Endodermal cell (in vitro differentiated cells): ENCODE results near the gene CTDP1. TPM values are rescaled to one million over a fixed set of nuclear protein-coding genes. Genes with fewer than 3 reads are reported as not detected.

ENCODE experiments used
- DNase-seq: peaks from one replicate; pipeline ENCODE4 v3.0.0-alpha.2; 2017
- H3K27ac ChIP-seq: 2 replicates; pipeline ENCODE4 v1.5.1; 2013; ENCODE audit warnings: mild to moderate bottlenecking, low read depth, low read length, moderate library complexity
- H3K27me3 ChIP-seq: 2 replicates; pipeline ENCODE4 v1.6.1; 2013; ENCODE audit warnings: mild to moderate bottlenecking, low read length, moderate library complexity; ENCODE audit not compliant: insufficient read depth, control insufficient read depth, poor library complexity, severe bottlenecking
- H3K36me3 ChIP-seq: 2 replicates; pipeline ENCODE4 v1.7.0; 2013; ENCODE audit warnings: mild to moderate bottlenecking, low read length, moderate library complexity; ENCODE audit not compliant: control insufficient read depth, insufficient read depth
- H3K4me1 ChIP-seq: one replicate; pipeline ENCODE4 v1.7.0; 2013; ENCODE audit warnings: low read length; ENCODE audit not compliant: control insufficient read depth, insufficient read depth
- H3K4me3 ChIP-seq: 2 replicates; pipeline ENCODE4 v1.5.1; 2013; ENCODE audit warnings: mild to moderate bottlenecking, low read length, moderate library complexity
- H3K9ac ChIP-seq: 2 replicates; pipeline ENCODE4 v1.6.1; 2013; ENCODE audit warnings: mild to moderate bottlenecking, low read length, moderate library complexity; ENCODE audit not compliant: poor library complexity, severe bottlenecking; ENCODE audit errors: extremely low read depth
- H3K9me3 ChIP-seq: 2 replicates; pipeline ENCODE4 v1.6.1; 2013; ENCODE audit warnings: mild to moderate bottlenecking, low read length, moderate library complexity; ENCODE audit not compliant: control insufficient read depth
- H3K27ac Mint-ChIP-seq: 2 replicates; pipeline ENCODE4 v1.8.0; 2020; ENCODE audit warnings: mixed read lengths
- H3K27me3 Mint-ChIP-seq: 2 replicates; pipeline ENCODE4 v1.8.0; 2021; ENCODE audit warnings: mild to moderate bottlenecking, mixed read lengths; ENCODE audit not compliant: insufficient read depth
- H3K36me3 Mint-ChIP-seq: 2 replicates; pipeline ENCODE4 v1.8.0; 2020; ENCODE audit warnings: low read depth, mixed read lengths
- H3K4me1 Mint-ChIP-seq: 2 replicates; pipeline ENCODE4 v1.8.0; 2020; ENCODE audit warnings: mixed read lengths
- H3K4me3 Mint-ChIP-seq: 2 replicates; pipeline ENCODE4 v1.8.0; 2020; ENCODE audit warnings: mild to moderate bottlenecking, moderate library complexity, mixed read lengths
- H3K9me3 Mint-ChIP-seq: 2 replicates; pipeline ENCODE4 v1.8.0; 2020; ENCODE audit warnings: mild to moderate bottlenecking, mixed read lengths
- WGBS, 2 experiments: methylation state at CpG; one replicate each; pipeline versions ENCODE4 v1.1.5 to v1.1.7; 2013; ENCODE audit warnings: missing lambda C conversion rate in 2 of 2, mixed read lengths in 1 of 2; ENCODE audit not compliant: insufficient coverage in 1 of 2, insufficient read length in 1 of 2; 5-methylcytosine and 5-hydroxymethylcytosine counted together
- total RNA-seq, 2 donors: library from RNA; stranded (reverse); fragmentation: NEBNext Ultra II Directional in 1 of 2; extraction: Animal tissue kit (Norgen Biotek cat#: 25700) in 1 of 2; gene quantifications; 2 replicates in 1 of 2; 3 replicates in 1 of 2; pipeline ENCODE4 v1.2.1, GENCODE V29; 2021
- TF ChIP-seq, protein P1 (sequence below): fragments of 200-600 bp; sonication (generic); conservative IDR thresholded peaks from 2 replicates; pipeline ENCODE4 v1.5.0; 2021; ENCODE audit warnings: antibody characterized with exemption, mild to moderate bottlenecking

CTDP1 gene
- total RNA-seq, 2 donors from 2014 or later, result 29.8 to 35.6 TPM

DNA sequence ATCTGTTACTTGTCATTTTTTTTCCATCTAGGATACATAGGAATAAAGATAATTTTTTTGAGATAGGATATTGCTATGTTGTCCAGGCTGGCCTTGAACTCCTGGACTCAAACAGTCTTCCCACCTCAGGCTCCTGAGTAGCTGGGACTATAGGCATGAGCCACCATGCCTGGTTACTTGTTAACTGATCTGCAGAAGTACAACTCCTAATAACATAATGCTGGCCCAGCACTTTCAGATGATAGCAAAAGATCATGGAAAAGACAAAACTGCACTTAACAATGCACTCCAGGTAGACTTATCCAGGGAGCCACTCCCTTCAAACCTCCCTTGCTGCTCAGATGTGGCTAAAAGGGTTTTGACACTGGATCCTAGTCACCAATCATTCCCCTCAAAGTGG lies 11.4 kb upstream of the CTDP1 start:
- Mint-ChIP-seq H3K27ac (no peak overlapping the region), H3K9me3 (peaks cover 4% of the 10 kb centered on the region), H3K36me3 (no peaks in the 10 kb centered on the region), H3K4me1 (no peaks in the 10 kb centered on the region), H3K27me3 (peaks cover 1% of the 10 kb centered on the region), H3K4me3 (no peak overlapping the region)
- Histone ChIP-seq H3K4me3 (no peak overlapping the region), H3K27me3 (no peaks in the 10 kb centered on the region), H3K27ac (no peak overlapping the region), H3K9ac (no peak overlapping the region), H3K9me3 (no peaks in the 10 kb centered on the region), H3K36me3 (no peaks in the 10 kb centered on the region), H3K4me1 (no peaks in the 10 kb centered on the region)
- TF ChIP-seq, protein P1, sequence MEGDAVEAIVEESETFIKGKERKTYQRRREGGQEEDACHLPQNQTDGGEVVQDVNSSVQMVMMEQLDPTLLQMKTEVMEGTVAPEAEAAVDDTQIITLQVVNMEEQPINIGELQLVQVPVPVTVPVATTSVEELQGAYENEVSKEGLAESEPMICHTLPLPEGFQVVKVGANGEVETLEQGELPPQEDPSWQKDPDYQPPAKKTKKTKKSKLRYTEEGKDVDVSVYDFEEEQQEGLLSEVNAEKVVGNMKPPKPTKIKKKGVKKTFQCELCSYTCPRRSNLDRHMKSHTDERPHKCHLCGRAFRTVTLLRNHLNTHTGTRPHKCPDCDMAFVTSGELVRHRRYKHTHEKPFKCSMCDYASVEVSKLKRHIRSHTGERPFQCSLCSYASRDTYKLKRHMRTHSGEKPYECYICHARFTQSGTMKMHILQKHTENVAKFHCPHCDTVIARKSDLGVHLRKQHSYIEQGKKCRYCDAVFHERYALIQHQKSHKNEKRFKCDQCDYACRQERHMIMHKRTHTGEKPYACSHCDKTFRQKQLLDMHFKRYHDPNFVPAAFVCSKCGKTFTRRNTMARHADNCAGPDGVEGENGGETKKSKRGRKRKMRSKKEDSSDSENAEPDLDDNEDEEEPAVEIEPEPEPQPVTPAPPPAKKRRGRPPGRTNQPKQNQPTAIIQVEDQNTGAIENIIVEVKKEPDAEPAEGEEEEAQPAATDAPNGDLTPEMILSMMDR, result no peak
- DNase-seq, result no peak

DNA sequence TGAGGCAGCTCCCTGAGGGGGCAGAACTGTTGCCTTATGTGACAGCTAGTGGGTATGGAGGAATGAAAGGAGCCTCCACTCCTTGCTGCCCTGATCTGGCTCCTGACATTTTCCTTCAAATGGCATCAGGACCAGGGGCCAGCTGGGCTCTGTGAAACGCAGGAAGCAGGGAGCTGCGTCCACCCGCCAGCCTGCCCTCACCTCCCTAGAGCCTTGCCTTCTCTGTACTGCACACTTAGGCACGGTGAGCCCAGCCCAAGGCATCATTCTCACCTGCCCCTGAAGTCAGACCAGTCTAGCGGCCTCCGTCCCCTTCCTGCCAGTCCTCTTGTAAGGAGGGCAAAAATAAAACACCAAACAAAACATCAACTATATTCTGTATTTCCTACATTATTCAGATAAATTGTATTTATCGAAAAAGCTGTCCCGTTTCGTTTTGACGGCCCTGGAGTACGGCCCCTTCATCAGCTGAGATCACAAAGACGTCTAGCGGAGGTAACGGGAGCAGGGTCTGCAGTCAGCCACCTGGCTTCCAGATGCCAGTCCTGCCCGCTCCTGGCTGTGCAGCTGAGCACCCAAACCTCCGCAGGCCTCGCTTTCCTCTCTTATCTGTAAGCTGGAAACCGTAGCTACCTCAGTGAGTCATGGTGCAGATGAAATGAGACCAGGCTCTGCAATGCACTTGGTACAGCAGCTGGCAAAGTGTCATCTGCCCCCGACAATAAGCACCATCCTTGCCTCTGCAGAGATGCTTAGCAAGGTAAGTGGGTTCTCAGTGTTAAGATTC lies 6.9 kb upstream of the CTDP1 start:
- Histone ChIP-seq H3K9me3 (no peaks in the 10 kb centered on the region), H3K9ac (no peak overlapping the region), H3K4me3 (no peak overlapping the region), H3K36me3 (no peaks in the 10 kb centered on the region), H3K27ac (no peak overlapping the region), H3K27me3 (no peaks in the 10 kb centered on the region), H3K4me1 (no peaks in the 10 kb centered on the region)
- Mint-ChIP-seq H3K27me3 (no peaks in the 10 kb centered on the region), H3K4me1 (peaks cover 9% of the 10 kb centered on the region), H3K4me3 (no peak overlapping the region), H3K36me3 (peaks cover 27% of the 10 kb centered on the region), H3K27ac (no peak overlapping the region), H3K9me3 (no peaks in the 10 kb centered on the region)
- no peak for DNase-seq
- WGBS, 2 experiments, result 93 to 96% methylated on average over 13 to 19 of the region's 19 CpGs
- TF ChIP-seq, protein P1, result no peak

DNA sequence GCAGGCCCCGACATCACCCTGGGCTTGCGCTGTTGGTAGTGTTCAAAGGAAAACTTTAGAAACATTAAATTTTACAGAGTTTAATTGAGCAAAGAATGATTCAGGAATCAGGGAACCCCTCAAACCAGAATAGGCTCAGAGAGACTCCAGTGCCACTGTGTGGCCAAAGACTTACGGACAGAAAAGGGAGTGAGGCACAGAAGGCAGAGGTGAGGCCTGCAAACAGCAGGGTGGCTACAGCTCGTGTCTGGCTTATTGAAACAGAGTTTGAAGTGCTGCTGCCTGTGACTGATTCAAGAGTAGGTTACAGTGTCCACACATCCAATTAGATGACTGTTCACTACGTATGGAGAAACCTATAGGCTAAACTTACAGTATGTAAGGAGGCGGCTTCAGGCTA lies 2.4 kb upstream of the CTDP1 start:
- Histone ChIP-seq H3K4me1 (peaks cover 14% of the 10 kb centered on the region), H3K27me3 (no peaks in the 10 kb centered on the region), H3K36me3 (peaks cover 3% of the 10 kb centered on the region), H3K27ac (no peak overlapping the region), H3K9ac (no peak overlapping the region), H3K4me3 (peak overlapping the region; percentile 96), H3K9me3 (no peaks in the 10 kb centered on the region)
- H3K4me3 Mint-ChIP-seq, result no peak overlapping the region
- peaks cover 31% of the 10 kb centered on the region for H3K4me1 Mint-ChIP-seq
- no peak overlapping the region for H3K27ac Mint-ChIP-seq
- 91 to 93% methylated on average over 5 to 6 of the region's 6 CpGs for WGBS, 2 experiments
- no peaks in the 10 kb centered on the region for H3K9me3 Mint-ChIP-seq
- TF ChIP-seq, protein P1, result peak; percentile 30
- H3K27me3 Mint-ChIP-seq, result no peaks in the 10 kb centered on the region
- DNase-seq, result no peak
- peaks cover 27% of the 10 kb centered on the region for H3K36me3 Mint-ChIP-seq
